A673 (cell line): Measurements from ENCODE around the gene NHS. TPM values are rescaled to one million over a fixed set of nuclear protein-coding genes. Genes with fewer than 3 reads are reported as not detected.
A peak's percentile ranks its signal among the peaks of the same experiment; 100 is the strongest.

Experiments
- BruUV-seq: library from RNA; stranded (reverse); fragments of 400-500 nt; replicated peaks from 2 replicates; lab custom pipeline; 2021; lab: Mats Ljungman, UMichigan
- CTCF ChIA-PET: fragments of 300-600 bp; sonication (Branson Sonifier 250); formaldehyde crosslinking; loops from one replicate; lab custom pipeline; 2022; ENCODE audit warnings: antibody characterized with exemption; lab: Charles Lee
- POLR2A ChIA-PET: fragments of 300-600 bp; sonication (Branson Sonifier 250); formaldehyde crosslinking; loops from one replicate; lab custom pipeline; 2022; ENCODE audit warnings: antibody characterized with exemption; ENCODE audit not compliant: low non-redundant PET; lab: Charles Lee
- DNase-seq: peaks from one replicate; pipeline ENCODE4 v3.0.0-alpha.2; 2015; ENCODE audit warnings: low spot score
- H3K27ac ChIP-seq: fragments of 200-600 bp; sonication (generic); 2 replicates; pipeline ENCODE4 v1.5.1; 2016; ENCODE audit warnings: mixed run types, low read depth, mild to moderate bottlenecking, mixed read lengths, antibody characterized with exemption, low read length; ENCODE audit not compliant: poor library complexity, severe bottlenecking
- H3K27me3 ChIP-seq: fragments of 200-600 bp; sonication (generic); replicated peaks from 2 replicates; pipeline ENCODE4 v1.6.1; 2017; ENCODE audit warnings: mixed run types, low read depth, mild to moderate bottlenecking, mixed read lengths, antibody characterized with exemption, low read length; ENCODE audit not compliant: insufficient read depth, poor library complexity
- H3K36me3 ChIP-seq: fragments of 200-600 bp; sonication (generic); 2 replicates; pipeline ENCODE4 v1.6.1; 2016; ENCODE audit warnings: mixed run types, mild to moderate bottlenecking, mixed read lengths, antibody characterized with exemption, low read length; ENCODE audit not compliant: insufficient read depth, poor library complexity, severe bottlenecking
- H3K4me1 ChIP-seq: fragments of 200-600 bp; sonication (generic); 2 replicates; pipeline ENCODE4 v1.6.1; 2017; ENCODE audit warnings: mixed run types, mild to moderate bottlenecking, mixed read lengths, antibody characterized with exemption, low read length; ENCODE audit not compliant: insufficient read depth, poor library complexity, severe bottlenecking
- H3K4me3 ChIP-seq: fragments of 200-600 bp; sonication (generic); 2 replicates; pipeline ENCODE4 v1.5.1; 2016; ENCODE audit warnings: low read depth, mixed run types, mild to moderate bottlenecking, mixed read lengths, low read length; ENCODE audit not compliant: poor library complexity, severe bottlenecking
- H3K9me3 ChIP-seq: fragments of 200-600 bp; sonication (generic); 2 replicates; pipeline ENCODE4 v1.6.1; 2016; ENCODE audit warnings: mixed run types, low read depth, mild to moderate bottlenecking, mixed read lengths, antibody characterized with exemption, low read length; ENCODE audit not compliant: poor library complexity, severe bottlenecking
- EZH2 ChIP-seq: fragments of 200-600 bp; sonication (generic); IDR thresholded peaks from 2 replicates; pipeline ENCODE4 v1.6.1; 2017; ENCODE audit warnings: borderline replicate concordance, low read depth, mild to moderate bottlenecking, mixed read lengths, antibody characterized with exemption, low read length; ENCODE audit not compliant: poor library complexity, severe bottlenecking
- intact Hi-C: fragments of 100-400 bp; cut with micrococcal nuclease; formaldehyde crosslinking; loops from one replicate; pipeline ENCODE4 v1.10.0; 2022; ENCODE audit not compliant: unreplicated experiment
- total RNA-seq: library from RNA; stranded (reverse); gene quantifications from 2 replicates; pipeline ENCODE4 v1.2.3, GENCODE V29; 2021
- TF ChIP-seq, protein P1 (sequence below): fragments of 300-800, 200-600 bp; sonication (generic); conservative IDR thresholded peaks from 2 replicates; pipeline ENCODE4 v1.5.1; 2017; ENCODE audit warnings: low read depth, mild to moderate bottlenecking, antibody characterized with exemption, low read length, moderate library complexity, mixed read lengths

The NHS gene
- total RNA-seq, 1 experiment from 2014 or later = 0.37 TPM

DNA sequence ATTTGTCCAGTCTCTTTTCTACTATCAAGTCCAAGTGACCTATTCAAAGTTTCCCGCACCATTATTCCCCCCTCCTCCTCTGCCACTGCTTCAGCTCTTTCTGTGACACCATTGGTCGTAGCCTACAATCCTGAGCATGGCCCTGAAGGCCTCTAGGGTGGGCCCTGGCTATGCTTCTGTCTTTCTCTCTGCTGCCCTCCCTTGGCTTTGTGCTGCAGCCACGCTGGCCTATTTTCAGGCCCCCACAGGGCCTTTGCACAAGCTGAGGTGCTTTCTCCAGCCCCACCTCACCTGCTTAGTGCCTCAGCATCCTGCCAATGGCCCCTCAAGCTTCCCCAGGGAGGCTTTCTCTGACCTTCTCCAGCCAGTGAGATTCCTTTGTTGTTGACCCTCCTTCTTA, 156.5 kb downstream of the NHS start:
- intact Hi-C loops = no loop called here
- POLR2A ChIA-PET = no interaction called here

DNA sequence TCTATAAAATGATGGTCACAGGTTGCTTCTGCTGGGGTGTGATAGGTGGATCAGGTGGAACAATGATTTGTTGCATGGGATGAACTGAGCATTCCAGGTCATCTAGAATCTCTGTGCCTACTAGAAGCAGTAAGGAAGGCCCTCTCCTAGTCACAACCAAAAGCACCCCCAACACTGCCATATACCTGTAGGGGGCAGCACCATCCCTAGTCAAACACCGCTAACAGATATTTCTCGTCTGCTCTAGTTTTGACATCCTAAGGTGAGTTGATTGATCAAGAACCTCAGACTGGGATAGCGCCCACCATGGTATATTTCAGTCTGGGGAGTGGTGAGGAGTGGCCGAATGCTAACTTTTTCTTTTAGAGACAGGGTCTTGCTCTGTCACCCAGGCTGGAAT, 160.2 kb downstream of the NHS start:
- H3K27ac ChIP-seq = no peak overlapping the region
- TF ChIP-seq, protein P1, sequence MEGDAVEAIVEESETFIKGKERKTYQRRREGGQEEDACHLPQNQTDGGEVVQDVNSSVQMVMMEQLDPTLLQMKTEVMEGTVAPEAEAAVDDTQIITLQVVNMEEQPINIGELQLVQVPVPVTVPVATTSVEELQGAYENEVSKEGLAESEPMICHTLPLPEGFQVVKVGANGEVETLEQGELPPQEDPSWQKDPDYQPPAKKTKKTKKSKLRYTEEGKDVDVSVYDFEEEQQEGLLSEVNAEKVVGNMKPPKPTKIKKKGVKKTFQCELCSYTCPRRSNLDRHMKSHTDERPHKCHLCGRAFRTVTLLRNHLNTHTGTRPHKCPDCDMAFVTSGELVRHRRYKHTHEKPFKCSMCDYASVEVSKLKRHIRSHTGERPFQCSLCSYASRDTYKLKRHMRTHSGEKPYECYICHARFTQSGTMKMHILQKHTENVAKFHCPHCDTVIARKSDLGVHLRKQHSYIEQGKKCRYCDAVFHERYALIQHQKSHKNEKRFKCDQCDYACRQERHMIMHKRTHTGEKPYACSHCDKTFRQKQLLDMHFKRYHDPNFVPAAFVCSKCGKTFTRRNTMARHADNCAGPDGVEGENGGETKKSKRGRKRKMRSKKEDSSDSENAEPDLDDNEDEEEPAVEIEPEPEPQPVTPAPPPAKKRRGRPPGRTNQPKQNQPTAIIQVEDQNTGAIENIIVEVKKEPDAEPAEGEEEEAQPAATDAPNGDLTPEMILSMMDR = peak; percentile 66
- no peak for TF ChIP-seq EZH2
- H3K9me3 ChIP-seq = no peaks in the 10 kb centered on the region
- intact Hi-C loops = loop anchor here (1.0 kb wide), 2 partner anchors 56 to 155 kb away; no protein-coding TSS in a partner anchor
- no TSS peak for BruUV-seq
- no peak overlapping the region for H3K4me3 ChIP-seq
- H3K36me3 ChIP-seq = no peaks in the 10 kb centered on the region
- ChIA-PET CTCF (interaction anchor here (0.5 kb wide), 1 partner anchor 677 kb away, joined by 4 read pairs; no protein-coding TSS in a partner anchor), POLR2A (no interaction called here)
- H3K4me1 ChIP-seq = no peaks in the 10 kb centered on the region
- peak; percentile 57 for DNase-seq
- no peaks in the 10 kb centered on the region for H3K27me3 ChIP-seq

More for the DNA sequence above, 156.5 kb downstream of the NHS start:
- no TSS peak for BruUV-seq
- Histone ChIP-seq H3K36me3 (no peaks in the 10 kb centered on the region), H3K27ac (no peak overlapping the region), H3K9me3 (no peaks in the 10 kb centered on the region), H3K27me3 (no peaks in the 10 kb centered on the region), H3K4me1 (no peaks in the 10 kb centered on the region), H3K4me3 (no peak overlapping the region)
- CTCF ChIA-PET = no interaction called here
- TF ChIP-seq, protein P1 = no peak
- TF ChIP-seq EZH2 = no peak
- DNase-seq = no peak

DNA sequence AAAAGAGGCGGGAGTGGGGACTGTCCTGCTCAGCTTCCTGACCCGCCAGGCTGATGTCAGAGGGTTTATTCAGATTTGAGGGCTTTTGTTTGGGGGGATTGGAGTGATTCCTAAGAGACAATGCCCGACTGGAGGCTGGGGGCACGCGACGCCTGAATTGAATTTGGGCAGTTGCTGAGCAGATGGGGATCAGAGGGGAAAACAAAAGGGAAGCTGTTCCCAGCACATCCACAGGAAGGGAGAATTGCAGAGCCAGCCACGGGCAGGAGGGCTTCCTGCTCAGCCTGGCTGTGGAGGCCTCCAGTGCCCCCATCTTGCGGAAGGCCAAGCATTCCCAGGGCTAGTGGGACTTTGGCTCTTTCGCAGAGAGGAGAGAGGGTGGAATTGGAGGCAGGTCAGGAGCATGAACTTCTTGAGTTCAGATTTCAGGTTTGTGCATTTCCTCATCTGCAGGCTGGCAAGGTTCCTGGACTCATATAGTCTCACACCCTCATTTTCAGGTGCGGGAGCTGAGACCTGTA, 162.8 kb downstream of the NHS start:
- ChIA-PET CTCF (no interaction called here), POLR2A (no interaction called here)
- Histone ChIP-seq H3K9me3 (no peaks in the 10 kb centered on the region), H3K27me3 (peaks cover under 1% of the 10 kb centered on the region), H3K27ac (no peak overlapping the region), H3K4me1 (no peaks in the 10 kb centered on the region), H3K4me3 (no peak overlapping the region), H3K36me3 (no peaks in the 10 kb centered on the region)
- no TSS peak for BruUV-seq
- intact Hi-C loops = no loop called here
- no peak for DNase-seq
- TF ChIP-seq EZH2 = no peak
- TF ChIP-seq, protein P1 = no peak
